ENCODE results near the gene CDH5. TPM values are rescaled to one million over a fixed set of nuclear protein-coding genes. Genes with fewer than 3 reads are reported as not detected.

The CDH5 gene
- total RNA-seq, 1 experiment from 2014 or later: 0.25 TPM

GRCh38 chr16:66358231-66358630 lies 8.3 kb upstream of the CDH5 start:
- ChIA-PET POLR2A (no interaction called here), CTCF (interaction anchor here (0.6 to 1.5 kb wide), 4 partner anchors 13 to 34 kb away, joined by 3 to 7 read pairs (median 3); no protein-coding TSS in a partner anchor)
- no peaks in the 10 kb centered on the region for H3K9me3 Mint-ChIP-seq (ENCODE audit: unreplicated experiment)
- no peaks in the 10 kb centered on the region for H3K9me3 ChIP-seq
- H3K4me3 Mint-ChIP-seq (ENCODE audit: unreplicated experiment): no peak overlapping the region
- DNase-seq: no peak
- no peaks in the 10 kb centered on the region for H3K36me3 ChIP-seq (ENCODE audit: control insufficient read depth, insufficient read depth, low read length)
- H3K4me1 Mint-ChIP-seq (ENCODE audit: low read depth, unreplicated experiment): no peaks in the 10 kb centered on the region
- no TSS peak for BruUV-seq (replicated peaks)
- H3K4me3 ChIP-seq (ENCODE audit: low read depth, low read length): no peak overlapping the region
- H3K27me3 Mint-ChIP-seq (ENCODE audit: insufficient read depth, unreplicated experiment): peaks cover 3% of the 10 kb centered on the region
- intact Hi-C loops (cut with micrococcal nuclease; ENCODE audit: unreplicated experiment): no loop called here
- no peaks in the 10 kb centered on the region for H3K27me3 ChIP-seq (replicated peaks; ENCODE audit: control insufficient read depth, insufficient read depth, low read length)
- TF ChIP-seq CTCF (IDR thresholded peaks at IDR 0.05; ENCODE audit: insufficient read depth in 1 of 2, low read depth in 1 of 2, low read length in 1 of 2, severe bottlenecking in 1 of 2, unreplicated experiment in 1 of 2): no peak
- peaks cover 18% of the 10 kb centered on the region for H3K4me1 ChIP-seq
- H3K36me3 Mint-ChIP-seq (ENCODE audit: insufficient read depth, unreplicated experiment): peaks cover 5% of the 10 kb centered on the region
- no peak overlapping the region for H3K27ac Mint-ChIP-seq (ENCODE audit: unreplicated experiment)

- CTCF ChIA-PET: interaction anchor here (0.6 kb wide), 1 partner anchor 12 kb away, joined by 3 read pairs; no protein-coding TSS in a partner anchor
- POLR2A ChIA-PET: no interaction called here
These were observed 7.5 kb upstream of the CDH5 start for GRCh38 chr16:66359012-66359411.

GRCh38 chr16:66359811-66360608 lies 6.5 kb upstream of the CDH5 start:
- peaks cover 10% of the 10 kb centered on the region for H3K4me1 Mint-ChIP-seq (ENCODE audit: low read depth, unreplicated experiment)
- Histone ChIP-seq H3K9me3 (no peaks in the 10 kb centered on the region), H3K36me3 (ENCODE audit: control insufficient read depth, insufficient read depth, low read length) (no peaks in the 10 kb centered on the region), H3K4me1 (peaks cover 6% of the 10 kb centered on the region; the same call in 1 of the 2 replicates), H3K27me3 (replicated peaks; ENCODE audit: control insufficient read depth, insufficient read depth, low read length) (no peaks in the 10 kb centered on the region), H3K4me3 (ENCODE audit: low read depth, low read length) (no peak overlapping the region)
- H3K9me3 Mint-ChIP-seq (ENCODE audit: unreplicated experiment): no peaks in the 10 kb centered on the region
- ChIA-PET POLR2A (no interaction called here), CTCF (interaction anchor here (0.6 kb wide), 1 partner anchor 12 kb away, joined by 3 read pairs; no protein-coding TSS in a partner anchor)
- intact Hi-C loops (cut with micrococcal nuclease; ENCODE audit: unreplicated experiment): no loop called here
- no peak for DNase-seq
- TF ChIP-seq CTCF (IDR thresholded peaks at IDR 0.05; ENCODE audit: insufficient read depth in 1 of 2, low read depth in 1 of 2, low read length in 1 of 2, severe bottlenecking in 1 of 2, unreplicated experiment in 1 of 2): no peak
- peaks cover 3% of the 10 kb centered on the region for H3K27me3 Mint-ChIP-seq (ENCODE audit: insufficient read depth, unreplicated experiment)
- H3K27ac Mint-ChIP-seq (ENCODE audit: unreplicated experiment): no peak overlapping the region
- BruUV-seq (replicated peaks): no TSS peak
- no peaks in the 10 kb centered on the region for H3K36me3 Mint-ChIP-seq (ENCODE audit: insufficient read depth, unreplicated experiment)
- H3K4me3 Mint-ChIP-seq (ENCODE audit: unreplicated experiment): no peak overlapping the region

More at GRCh38 chr16:66359012-66359411, 7.5 kb upstream of the CDH5 start:
- no peak for TF ChIP-seq CTCF (IDR thresholded peaks at IDR 0.05; ENCODE audit: insufficient read depth in 1 of 2, low read depth in 1 of 2, low read length in 1 of 2, severe bottlenecking in 1 of 2, unreplicated experiment in 1 of 2)
- Histone ChIP-seq H3K4me3 (ENCODE audit: low read depth, low read length) (no peak overlapping the region), H3K9me3 (no peaks in the 10 kb centered on the region), H3K4me1 (peaks cover 10% of the 10 kb centered on the region), H3K36me3 (ENCODE audit: control insufficient read depth, insufficient read depth, low read length) (no peaks in the 10 kb centered on the region), H3K27me3 (replicated peaks; ENCODE audit: control insufficient read depth, insufficient read depth, low read length) (no peaks in the 10 kb centered on the region)
- no TSS peak for BruUV-seq (replicated peaks)
- Mint-ChIP-seq H3K27ac (ENCODE audit: unreplicated experiment) (no peak overlapping the region), H3K9me3 (ENCODE audit: unreplicated experiment) (no peaks in the 10 kb centered on the region), H3K36me3 (ENCODE audit: insufficient read depth, unreplicated experiment) (peaks cover 4% of the 10 kb centered on the region), H3K27me3 (ENCODE audit: insufficient read depth, unreplicated experiment) (peaks cover 3% of the 10 kb centered on the region), H3K4me1 (ENCODE audit: low read depth, unreplicated experiment) (peaks cover under 1% of the 10 kb centered on the region), H3K4me3 (ENCODE audit: unreplicated experiment) (no peak overlapping the region)
- DNase-seq: no peak
- intact Hi-C loops (cut with micrococcal nuclease; ENCODE audit: unreplicated experiment): no loop called here
